Stimulated activated CD4-positive, alpha-beta T cell treated with anti-CD3 and anti-CD28 coated beads, TNF-alpha, amount 100 ng/mL, for 4 hours (primary cell): ENCODE measurements around the gene CRYBG2.
"Not testable (repeated sequence)": the region's sequence is repeated elsewhere in the genome, so short reads cannot be mapped to it uniquely, and the experiment has no call there.

Experiments
- DNase-seq, 3 experiments: peaks; one replicate each; pipeline ENCODE4 v3.0.0-alpha.2; 2020; ENCODE audit warnings: low read depth in 3 of 3

The CRYBG2 gene

DNA sequence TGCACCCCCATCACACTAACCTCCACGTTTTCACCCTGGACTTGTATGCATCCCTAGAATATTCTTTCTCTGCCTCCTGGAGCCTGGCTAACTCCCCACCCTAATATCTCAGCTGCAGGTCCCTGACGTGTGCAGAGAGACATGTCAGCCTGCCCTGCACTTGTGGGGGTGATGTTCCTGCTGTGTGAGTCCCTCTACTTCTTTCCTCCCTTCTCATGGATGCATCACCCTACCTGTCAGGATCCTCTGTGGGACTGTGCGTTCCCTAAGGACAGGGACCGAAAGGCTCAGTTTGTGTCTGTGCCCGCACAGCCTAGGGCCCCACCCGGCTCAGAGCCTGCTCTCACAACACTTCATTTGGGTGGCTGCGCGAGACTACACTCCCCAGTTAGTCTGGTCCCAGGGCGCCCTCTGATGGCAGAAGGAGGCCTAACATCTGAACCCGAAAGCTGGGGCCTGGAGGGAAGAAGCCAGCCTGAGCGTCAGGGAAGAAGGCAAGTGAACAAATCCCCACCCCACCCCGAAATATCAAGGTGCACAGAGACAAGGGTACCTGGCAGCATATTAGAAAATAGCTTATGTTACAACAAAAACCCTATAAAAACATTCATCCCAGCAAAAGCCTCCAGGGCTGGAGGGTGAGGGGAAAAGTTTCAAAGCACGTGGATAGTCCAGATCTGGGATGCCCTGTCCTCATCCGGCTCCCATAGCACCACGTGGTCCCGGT, 32.5 kb downstream of the CRYBG2 start:
- DNase-seq = peak; percentile 91 to 95 (median 93)

DNA sequence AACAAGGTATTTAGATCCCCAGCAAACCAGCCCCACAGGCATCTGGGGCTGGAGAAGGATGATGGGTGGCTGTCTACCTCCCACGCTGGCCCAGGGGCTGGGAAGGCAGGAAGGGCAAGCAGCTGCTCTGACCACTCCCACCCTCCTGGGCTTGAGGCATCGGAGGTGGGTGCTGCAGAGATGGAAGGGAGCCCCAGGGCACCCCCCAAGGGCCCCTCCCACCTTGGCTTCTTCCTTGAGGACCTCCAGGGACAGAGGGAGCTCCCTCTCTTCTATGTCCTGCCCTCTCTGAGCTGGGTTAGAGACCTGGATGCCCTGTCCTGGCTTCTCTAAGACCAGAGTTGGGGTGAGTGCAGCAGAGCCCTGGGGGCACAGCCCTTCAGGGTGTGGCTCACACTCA, 33.0 kb downstream of the CRYBG2 start:
- no peak for DNase-seq

DNA sequence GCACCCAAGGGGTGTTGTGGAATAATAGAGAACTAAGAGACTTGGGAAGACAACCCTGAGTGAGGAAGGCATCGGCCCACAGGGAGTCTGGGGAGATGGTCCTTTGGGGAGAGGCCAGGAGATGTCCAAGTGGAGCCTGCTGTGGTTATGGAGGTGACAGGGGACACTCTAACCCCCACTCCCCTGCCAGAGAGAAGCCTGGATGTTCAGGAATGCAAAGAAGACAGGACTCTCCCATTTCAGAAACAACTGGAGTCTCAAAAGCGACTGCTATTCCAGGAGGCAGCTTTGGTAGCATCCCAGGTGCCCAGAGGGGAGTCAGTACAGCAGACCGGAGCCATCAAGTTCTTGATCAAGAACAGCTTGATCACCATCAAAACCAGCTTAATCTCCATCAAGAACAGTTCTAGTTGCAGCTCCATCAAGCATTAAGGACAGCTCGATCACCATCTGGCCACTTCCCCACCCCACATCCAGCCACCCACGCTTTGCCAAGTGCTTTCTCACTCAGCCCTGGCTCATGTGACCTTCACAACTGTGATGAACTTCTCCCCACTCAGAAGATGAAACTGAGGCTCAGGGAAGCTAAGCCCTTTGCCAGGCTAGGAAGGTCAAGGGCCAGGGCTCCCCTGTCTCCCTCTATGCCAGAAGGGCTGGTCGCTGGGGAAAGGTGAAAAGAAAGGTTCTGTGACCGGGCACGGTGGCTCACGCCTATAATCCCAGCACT, 35.4 kb downstream of the CRYBG2 start:
- no peak for DNase-seq

DNA sequence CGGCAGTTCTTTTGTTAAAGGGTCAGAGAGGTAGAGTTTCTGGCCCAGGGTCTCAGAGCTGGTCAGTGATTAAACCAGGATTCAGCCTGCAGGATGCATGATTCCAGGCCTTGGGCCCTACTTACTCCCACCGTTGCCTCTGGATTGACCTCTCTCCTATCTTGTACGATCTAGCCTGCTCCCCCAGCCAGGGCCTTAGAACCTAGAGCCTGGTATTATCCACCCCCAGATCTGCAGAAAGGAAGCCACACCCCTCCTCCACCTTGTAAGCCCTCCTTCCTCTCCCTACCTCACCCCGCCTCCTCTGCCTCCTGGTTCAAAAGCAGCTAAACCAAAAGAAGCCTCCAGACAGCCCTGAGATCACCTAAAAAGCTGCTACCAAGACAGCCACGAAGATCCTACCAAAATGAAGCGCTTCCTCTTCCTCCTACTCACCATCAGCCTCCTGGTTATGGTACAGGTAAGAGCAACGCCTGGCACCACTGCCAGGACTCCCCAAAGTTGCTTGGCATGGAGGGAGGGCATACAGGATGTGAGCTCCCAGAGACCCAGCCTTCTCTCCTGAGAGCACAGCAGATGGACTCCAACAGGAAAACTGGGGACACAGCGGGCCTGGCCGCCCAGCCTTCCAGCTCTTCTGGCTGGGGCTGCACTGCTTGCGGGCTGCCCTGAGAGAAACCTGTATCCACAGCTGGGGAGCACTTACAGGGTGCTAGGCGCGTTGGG, 36.2 kb downstream of the CRYBG2 start, which contains the start of gene CD52:
Gene CD52, plus strand, starts transcription at position 347 of the 726 bp plus-strand sequence. Its CDS starts 60 bp downstream, at position 407.
- DNase-seq = peak; percentile 35 to 74 (median 54)

DNA sequence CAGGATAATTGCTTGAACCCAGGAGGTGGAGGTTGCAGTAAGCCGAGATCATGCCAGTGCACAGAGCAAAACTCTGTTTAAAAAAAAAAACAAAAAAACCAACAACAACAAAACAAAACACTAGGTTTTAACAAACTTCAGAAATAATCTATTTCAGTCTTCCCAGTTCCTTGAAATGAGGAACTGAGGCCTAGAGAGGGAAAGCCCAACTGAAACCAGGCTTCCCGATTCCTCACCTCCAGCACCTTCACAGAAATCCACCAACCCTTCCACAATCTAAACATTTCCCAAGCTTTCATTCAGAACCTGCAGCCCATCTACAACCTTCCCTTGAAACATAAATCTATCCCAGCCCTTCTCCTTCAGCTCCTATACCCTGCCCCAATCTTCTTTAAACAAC, 36.8 kb downstream of the CRYBG2 start:
- DNase-seq = no peak

DNA sequence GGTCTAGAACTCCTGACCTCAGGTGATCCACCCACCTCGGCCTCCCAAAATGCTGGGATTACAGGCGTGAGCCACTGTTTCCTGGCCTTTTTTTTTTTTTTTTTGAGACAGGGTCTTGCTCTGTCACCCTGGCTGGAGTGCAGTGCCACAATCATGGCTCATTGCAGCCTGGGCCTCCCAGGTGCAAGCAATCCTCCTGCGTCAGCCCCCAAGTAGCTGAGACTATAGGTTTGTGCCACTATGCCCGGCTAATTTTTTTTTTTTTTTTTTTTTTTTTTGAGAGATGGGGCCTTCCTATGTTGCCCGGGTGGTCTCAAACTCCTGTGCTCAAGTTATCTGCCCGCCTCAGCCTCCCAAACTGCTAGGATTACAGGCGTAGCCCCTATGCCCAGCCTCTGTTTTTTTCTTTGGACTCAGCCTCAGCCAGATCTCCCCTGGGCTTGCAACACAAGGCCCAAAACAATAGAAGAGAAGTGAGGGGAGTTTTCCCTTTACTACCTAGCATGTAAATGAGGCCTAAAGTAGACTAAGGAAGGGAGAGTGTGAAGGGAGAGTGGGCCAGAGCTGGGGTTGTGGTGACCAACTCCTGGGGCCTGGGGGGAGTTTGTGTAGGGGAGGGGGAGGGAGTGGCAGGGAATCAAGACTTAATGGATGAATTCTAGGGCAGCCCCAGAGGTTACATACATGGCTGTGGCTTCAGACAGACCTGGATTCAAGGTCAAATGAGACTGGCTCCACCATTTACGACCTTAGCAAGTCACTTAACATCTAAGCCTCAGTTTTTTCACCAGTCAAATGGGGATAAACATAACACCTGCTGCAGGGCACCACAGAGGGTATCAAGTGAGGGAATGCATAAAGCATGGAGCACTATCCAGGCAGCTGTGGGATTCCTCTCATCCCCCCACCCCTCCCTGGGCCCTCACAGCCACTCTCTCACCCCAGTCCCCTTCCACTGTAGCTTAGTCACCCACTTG, 37.8 kb downstream of the CRYBG2 start:
- DNase-seq = no peak

DNA sequence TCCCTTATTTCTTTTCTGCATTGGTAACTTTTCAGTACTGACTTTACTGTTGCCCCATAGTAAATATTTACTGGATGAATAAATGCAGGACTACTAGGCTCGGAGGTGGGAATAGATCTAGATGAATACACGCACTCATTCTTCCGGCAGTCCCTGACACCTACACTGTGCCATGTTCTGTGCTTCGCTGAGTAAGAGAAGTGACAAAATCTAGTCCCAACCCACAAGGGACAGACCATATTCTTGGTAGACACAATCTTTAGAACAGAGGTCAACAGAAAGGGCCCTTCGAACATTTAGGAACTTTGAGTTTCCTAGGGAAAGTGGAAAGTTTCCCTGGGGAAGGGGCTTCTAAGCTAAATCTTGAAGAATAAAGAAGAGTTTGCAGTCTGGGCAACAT, 39.4 kb downstream of the CRYBG2 start:
- DNase-seq = no peak

DNA sequence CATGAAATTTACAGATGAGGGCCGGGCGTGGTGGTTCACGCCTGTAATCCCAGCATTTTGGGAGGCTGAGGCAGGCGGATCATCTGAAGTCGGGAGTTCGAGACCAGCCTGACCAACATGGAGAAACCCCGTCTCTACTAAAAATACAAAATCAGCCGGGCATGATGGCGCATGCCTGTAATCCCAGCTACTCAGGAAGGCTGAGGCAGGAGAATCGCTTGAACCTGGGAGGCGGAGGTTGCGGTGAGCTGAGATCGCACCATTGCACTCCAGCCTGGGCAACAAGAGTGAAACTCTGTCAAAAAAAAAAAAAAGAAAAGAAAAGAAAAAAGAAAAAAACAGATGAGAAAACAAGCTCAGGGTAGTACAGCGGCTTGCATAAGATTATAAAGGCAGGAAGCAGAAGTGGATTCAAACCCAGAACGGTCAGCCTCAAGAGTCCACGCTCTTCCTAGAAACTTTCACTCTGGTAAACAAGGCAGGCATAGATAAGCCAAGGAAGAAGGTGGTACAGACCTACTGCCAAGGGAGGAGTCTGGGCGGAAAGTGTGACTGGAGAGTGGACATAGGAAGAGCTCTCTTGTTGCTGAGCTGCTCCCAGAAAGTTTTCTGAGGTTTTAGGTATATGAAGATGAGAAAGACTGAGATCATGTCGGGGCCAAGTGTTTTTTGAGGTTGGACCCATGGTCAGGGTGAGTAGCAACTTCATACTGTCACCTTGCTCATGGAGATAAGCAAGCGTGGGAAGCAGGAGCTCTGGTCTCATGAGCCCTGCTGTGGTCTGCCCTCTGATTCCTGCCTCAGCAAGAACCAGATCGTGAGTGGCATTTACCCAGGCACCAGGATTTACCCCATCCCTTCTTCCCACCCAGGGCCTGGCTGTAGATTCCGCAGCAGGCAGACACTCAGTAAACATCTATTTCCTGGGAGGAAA, 45.7 kb downstream of the CRYBG2 start:
- DNase-seq = not testable (repeated sequence)

DNA sequence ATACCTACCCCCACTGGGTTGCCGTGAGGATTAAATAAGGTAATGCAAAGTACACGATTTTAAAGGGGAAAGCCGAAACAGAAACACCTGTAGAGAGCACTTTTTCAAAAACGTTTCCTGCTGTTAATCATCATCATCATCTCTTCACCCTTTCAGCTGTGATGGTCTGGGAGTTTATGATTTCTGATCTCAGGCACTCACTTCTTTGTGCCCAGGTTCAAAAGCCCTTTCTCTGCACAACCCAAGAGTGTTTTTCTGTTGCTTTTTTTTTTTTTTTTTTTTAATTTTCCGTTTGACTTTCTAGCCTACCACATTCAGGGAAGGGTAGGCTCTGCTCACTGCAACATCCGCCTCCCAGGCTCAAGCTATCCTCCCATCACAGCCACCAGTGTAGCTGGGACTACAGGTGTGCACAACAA, 46.6 kb downstream of the CRYBG2 start:
- no peak for DNase-seq

DNA sequence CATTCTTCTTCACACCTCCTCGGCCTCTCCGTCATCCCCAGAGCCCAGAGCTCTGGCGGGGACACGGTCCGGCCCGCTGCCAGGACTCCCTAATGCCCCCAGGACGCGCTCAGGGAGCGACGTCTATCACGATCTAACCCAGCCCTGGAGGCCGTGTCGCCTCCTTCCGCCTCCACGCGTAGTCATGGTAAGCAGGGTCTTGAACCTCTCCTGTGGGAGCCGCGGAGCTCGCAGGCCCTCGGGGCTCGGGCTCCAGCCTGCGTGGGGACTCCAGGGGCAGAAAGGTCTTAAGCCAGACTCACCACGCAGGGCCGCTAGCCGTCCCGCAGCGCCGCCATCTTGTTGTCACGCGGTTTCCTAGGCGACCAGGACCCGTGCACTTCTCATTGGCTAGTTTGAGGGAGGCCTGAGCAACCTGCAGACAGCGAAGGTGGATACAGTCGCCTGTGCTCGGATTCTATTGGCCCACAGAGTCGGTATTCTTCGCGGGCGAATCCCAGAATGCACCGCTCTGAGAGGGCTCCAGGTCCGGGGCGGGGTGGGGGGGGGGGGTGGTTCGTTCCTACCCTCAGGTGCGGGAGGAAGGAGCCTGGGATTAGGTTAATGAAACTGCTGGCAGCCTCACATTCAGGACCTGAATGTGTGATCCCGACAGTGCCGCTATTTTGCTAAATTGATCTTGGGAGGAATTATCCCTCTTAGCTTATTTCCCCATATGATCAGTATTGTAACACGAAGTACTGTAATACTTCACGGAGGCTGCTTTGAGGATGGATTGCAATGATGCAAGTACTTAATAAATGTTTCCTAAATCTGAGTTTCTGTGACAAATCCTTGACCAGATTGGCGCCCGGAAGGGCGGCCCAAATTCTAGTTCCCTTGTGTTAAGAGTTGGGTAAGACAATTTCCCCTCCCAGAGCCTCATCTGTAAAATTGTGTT, 47.4 kb downstream of the CRYBG2 start, which contains the start of gene UBXN11:
Gene UBXN11, minus strand, starts transcription at position 347 of the 940 bp plus-strand sequence. CDS start 3,753 bp downstream, outside the sequence.
- peak; percentile 70 to 85 (median 81) for DNase-seq

DNA sequence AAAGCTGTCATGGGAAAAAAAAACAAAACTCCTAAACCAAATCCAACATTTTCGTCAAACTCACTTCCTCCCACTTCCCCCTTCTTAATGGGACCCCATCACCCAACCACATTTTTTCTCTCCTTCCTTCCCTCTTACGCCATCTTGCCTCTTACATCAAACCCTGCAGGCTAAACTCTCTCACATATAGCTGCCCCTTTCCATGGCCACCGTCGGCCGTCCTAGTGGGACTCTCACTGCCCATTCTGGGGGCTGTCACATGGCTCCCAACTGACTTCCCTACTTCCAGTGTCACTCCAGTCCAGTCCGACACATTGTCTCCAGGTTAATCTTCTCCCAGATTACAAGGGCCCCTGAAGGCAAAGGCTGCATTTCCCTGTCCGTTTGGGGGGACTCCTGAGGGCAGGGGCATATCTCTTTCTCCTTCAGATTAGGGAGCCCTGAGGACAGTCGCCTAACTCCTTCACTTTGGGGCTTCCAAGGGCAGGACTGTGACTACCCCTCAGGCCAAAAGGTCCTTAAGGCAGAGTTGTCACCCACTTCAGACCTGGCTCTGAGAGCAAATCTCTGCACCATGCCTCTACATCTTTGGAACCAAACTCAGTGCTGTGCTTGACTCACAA, 48.2 kb downstream of the CRYBG2 start:
- no peak for DNase-seq

DNA sequence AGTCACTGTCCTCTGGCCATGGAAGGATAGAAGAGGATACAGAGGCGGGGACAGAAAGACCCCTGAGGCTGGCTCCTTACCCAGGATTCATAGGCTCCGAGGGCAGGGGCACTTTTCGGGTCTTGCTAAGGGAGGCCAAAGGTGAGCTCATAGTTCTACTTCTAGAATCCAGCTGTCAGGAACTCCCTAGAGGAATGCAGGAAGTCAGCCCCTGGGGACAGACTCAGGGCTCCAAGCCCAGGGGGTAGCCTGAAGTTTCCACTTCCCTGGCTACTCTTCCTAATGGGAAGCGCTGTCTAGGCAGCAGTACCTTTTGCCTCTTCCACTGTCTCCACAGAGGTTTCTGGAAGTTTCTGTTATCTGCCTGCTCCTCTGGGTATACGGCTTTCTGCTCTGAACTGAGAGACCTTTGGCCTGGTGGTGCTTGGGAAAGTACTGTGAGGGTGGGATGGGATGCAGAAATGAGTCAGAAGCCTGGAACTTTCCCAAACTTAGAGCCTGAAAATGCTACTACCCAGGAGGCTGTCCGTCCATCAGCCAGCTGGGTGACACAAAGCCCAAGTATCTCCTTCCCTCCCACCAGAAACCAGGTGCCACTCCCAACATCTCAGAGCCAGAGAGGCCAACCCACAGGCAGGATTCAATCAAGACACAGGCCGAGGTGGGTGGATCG, 51.1 kb downstream of the CRYBG2 start:
- no peak for DNase-seq

DNA sequence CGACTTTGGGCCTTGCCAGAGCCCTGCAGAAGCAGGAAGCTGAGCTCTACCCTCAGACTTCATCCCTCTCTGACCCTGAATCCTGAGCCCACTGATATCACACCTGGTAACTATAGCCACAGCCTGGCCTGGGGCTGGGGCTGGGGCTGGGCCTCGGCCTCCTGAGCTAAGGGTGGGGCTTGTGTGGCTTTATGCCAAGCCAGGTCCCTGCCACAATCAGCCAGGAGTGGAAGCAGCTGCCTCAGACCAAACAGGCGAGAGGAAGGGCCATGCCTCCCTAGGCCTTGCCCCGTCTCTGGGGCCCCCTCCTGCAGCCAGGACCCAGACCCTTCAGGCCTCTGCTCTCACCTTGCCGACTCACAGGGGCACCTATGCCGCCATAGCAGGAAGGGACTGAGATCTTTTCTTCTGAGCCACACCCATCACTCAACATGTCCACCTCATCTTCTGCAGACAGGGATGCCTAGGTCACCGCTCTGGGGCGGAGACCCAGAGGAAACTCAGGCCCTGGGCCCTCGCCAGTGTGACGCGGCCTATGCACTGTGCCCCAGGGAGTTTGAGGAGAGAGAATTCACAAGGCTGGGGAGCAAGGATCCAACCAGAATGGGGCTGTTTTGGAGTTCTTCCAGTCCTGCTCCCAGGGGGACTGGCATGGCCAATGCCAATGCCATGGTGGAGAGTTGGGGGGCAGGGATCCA, 53.2 kb downstream of the CRYBG2 start:
- DNase-seq = no peak

DNA sequence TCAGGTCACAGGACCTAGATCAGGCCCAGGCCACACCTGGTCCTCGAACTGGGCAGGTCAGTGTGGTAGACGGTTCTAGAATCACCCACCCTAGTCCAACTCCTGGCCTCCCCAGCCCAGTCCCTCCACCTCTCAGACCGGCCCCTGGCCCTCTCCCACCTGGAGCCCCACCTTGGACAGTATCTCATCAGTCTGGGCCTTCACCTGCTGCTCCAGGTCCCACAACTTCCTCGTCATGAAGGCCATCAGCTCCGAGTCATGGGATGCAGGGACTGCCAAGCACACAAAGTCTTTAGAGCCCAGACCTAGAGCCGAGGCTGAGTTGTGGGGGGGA, 56.2 kb downstream of the CRYBG2 start:
- no peak for DNase-seq

DNA sequence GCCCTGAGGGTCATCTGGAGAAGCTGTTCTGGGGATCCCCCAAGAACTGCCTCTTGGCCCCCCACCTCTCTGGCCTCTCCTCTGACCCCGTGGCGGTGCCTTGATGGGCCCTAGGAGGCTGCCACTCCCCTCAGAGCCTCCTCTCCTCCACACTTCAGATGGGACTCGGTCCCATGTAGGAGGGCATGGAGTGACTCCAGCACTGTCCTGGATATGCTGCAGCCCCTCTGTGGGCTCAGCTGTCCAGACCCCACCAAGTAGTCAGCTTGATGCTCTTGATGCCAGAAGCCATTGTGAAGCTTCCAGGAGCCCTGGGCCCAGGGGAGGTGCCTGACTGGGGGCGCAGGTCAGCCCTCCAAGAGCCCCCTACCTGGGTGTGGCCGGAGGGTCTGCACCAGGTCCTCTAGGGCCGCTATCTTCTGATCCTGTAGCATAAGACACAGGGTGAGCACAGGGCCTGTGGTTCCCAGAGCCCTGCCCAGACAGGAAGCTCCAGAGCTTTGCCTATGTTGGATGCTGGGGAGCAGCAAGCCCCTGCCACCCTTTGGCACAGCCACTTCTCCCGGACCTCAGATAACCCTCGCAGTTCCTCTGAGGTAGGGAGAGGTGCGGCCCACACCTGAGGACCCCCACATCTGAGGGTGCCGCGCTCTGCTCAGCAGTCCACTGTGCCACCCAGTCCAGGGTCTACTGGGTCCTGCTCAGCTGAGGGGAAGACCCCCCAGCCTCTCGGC, 56.7 kb downstream of the CRYBG2 start:
- DNase-seq = no peak

DNA sequence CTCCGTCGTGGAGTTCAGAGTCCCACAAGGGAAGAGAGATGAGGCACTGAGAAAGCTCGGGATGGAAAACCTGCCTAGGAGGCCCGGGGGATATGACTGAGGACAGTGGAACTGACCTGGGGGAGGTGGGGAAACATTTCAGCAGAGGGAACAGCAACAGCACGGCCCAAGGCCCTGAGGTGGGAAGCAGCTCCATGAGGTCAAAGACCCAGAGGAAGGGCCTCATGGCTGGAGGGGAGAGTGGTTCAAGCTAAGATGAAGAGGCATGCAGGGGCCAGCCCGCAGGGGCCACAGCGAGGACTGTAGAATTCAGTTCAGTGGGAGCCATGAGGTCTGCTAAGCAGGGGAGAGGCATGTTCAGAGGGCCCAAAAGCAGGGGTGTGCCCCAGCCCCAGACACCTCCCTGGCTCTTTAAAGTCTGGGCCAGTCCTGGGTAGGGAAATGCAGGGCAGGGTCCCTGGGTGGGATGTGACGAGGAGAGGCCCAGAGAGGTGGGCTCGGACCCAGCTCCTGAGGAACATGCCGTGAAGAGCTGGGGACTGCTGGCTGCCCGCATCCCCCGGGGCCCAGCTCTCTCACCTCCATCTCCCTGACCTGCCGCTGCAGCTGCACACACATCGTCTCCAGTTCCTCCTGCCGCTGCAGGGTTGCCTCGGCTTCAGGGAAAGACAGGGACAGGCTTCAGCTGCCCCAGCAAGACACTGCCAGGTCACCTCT, 57.4 kb downstream of the CRYBG2 start:
- no peak for DNase-seq
